GM15510 (cell line): ENCODE results near the gene POU2F1.

Experiments used
- POLR2A ChIP-seq: IDR thresholded peaks from 3 replicates; pipeline ENCODE4 v1.6.1; 2011; ENCODE audit warnings: borderline replicate concordance; ENCODE audit not compliant: insufficient read length; ENCODE audit errors: extremely low read depth

POU2F1 gene

GRCh38 chr1:167197236-167197635 lies 23.4 kb upstream of the POU2F1 start:
- no peak for TF ChIP-seq POLR2A

DNA sequence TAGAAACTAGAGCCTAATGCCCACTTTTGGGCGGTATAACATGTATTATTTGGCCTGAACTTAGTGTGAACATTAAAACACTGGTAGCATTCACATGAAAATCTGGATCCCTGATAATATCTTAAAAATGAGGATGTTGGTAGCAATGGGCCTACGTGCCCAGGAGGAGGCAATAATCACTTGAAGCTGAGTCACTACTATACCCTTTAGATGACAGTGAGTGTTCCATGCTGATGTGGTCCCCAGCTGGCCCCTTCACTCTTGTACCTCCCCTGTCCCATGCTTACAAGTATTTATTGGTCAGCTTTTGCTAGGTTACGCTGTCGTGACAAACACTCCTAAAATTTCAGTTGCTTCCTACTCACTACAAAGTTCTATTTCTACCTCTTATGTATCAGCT lies 23.0 kb upstream of the POU2F1 start:
- TF ChIP-seq POLR2A = no peak

- TF ChIP-seq POLR2A = no peak
These were observed 22.1 kb upstream of the POU2F1 start for GRCh38 chr1:167198518-167199133.

DNA sequence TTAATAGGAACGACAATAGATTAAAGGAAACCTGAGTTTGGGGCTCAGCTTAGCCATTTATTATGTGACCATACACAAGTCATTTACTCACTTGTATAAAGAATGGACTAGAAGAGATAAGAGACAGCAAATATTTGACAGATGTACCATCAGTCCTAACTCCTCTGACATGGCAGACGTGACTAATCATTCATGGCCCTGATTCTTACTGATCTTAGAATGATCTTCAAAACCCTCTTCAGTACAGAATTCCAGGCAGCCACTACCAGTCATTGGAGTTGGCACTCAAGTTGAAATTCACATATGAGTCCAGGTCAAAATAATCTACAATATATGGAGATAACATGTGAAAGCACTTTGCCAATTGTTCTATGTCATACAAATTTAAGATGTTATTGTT lies 21.0 kb upstream of the POU2F1 start:
- TF ChIP-seq POLR2A = no peak

DNA sequence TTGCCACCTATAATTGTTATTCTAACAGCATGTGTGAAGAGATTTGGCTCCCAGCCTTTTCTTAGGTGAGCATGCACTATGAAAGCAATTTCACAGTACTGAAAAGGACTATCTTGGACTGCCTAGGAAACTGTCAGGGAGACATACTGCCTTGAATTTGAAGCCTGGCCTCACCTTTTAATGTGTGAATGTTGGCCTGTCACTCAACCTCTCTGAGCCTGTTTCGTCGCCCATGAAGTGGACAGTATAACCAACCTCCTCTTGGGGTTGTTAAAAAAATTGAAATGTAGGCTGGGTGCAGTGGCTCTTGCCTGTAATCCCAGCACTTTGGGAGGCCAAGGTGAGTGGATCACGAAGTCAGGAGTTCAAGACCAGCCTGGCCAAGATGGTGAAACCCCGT lies 20.4 kb upstream of the POU2F1 start:
- no peak for TF ChIP-seq POLR2A

DNA sequence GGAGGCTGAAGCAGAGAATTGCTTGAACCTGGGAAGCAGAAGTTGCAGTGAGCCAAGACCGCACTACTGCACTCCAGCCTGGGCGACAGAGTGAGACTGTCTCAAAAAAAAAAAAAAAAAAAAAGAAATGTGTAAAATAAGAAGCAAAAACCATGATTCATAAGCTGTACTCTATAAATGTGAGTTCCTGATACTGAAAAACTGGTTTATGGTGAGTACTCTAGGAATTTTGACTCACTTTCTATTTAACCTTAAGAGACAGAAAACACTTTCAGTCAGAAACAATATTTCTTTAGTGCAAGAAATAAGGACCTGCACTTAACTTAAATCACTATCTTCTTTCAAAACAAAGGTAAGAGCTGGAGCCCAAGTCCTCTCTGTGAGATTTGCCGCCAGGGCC lies 19.9 kb upstream of the POU2F1 start:
- no peak for TF ChIP-seq POLR2A

- TF ChIP-seq POLR2A = no peak
These were observed 18.6 kb upstream of the POU2F1 start for GRCh38 chr1:167202049-167202448.

DNA sequence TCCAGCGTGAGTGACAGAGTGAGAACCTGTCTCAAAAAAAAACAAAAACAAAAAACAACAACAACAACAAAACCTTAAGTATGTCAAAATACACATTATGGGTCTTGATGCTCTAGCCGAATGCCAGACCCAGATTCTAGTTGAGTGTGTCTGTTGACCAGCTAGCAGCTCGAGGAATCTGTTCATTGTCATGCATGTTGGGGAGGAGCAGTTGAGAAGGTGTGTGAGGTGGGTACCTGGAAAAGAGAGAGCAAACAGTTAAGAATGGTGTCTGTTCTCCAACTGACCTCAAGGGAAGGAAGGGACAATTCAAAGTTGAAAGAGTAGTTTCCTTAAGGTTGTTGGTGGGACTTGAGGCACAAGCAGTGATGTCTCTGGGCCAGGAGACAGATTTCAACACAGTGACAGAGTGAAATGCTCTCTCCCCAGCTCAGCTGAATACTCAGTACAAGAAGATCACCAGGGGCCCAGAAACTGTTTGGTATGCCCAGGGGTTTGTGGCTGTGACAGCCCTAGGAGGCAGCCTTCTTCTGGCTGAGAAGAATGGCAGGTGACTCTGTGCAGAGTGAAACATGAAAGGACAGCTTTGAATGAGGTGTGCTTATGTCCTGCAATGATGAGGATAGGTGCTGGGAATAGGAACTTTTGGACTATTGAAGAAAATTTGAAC lies 14.4 kb upstream of the POU2F1 start:
- no peak for TF ChIP-seq POLR2A

GRCh38 chr1:167207940-167208623 lies 12.6 kb upstream of the POU2F1 start:
- TF ChIP-seq POLR2A = no peak

GRCh38 chr1:167208624-167208976 lies 12.1 kb upstream of the POU2F1 start:
- TF ChIP-seq POLR2A = no peak

- TF ChIP-seq POLR2A = no peak
These were observed 11.6 kb upstream of the POU2F1 start for GRCh38 chr1:167209044-167209443.

DNA sequence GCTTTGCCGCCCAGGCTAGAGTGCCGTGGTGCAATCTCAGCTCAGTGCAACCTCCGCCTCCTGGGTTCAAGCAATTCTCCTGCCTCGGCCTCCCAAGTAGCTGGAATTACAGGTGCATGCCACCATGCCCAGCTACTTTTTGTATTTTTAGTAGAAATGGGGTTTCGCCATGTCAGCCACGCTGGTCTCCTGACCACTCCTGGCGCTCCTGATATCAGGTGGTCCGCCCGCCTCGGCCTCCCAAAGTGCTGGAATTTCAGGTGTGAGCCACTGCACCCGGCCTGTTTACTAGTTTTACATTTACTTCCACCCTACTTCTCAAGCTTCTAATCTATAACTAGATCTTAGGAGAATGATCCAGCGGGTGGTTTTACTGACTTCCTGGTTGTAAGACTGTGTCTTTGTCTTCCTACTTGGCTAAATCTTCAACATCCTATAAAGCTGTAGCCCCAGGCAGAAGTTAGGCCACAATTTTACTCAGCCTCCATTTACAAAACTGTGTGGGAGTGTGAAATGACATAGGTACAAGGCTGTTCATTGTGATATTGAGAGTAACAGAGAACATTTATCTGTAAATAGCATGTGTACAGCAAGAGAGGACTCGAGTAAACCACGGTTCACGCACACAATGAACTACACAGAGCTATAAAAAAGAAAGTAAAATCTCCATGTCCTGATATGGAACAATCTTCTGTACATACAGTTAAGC lies 9.6 kb upstream of the POU2F1 start:
- TF ChIP-seq POLR2A = no peak

DNA sequence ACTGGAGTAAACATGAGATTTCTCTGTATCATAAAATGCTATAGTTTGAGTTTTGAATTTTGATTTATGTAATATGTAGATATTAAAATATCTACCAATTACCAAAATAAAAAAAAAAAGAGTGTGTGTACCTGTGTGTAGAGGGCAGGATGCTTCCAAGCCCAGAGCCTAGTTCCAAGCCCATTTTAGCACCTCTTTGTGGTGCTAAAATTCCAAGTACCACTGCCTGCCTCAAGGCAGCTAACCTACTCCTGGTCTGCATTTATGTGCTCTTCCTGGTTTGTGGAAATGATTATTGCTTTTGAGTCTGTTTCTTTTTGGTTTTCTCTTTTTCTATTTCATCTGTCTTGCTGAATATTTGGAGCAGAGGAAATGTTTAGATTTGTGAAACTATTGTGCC lies 8.7 kb upstream of the POU2F1 start:
- no peak for TF ChIP-seq POLR2A

DNA sequence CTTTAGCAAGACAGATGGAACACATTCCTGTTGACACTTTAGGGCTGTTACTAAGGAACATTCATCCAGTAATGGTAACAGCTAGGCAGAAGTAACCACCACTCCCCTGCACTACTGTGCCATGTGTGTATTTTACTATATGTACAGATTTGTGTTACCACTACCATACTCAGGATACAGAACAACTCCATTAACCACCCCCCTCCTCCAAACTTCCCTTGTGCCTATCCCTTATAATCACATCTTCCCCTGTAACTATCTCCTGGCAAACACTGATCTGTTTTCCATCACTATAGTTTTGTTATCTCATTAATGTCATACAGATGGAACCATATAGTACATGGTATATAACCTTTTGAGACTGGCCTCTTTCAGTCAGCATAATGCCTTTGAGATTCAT lies 3.9 kb upstream of the POU2F1 start:
- TF ChIP-seq POLR2A = no peak

GRCh38 chr1:167219194-167219593 lies 1.5 kb upstream of the POU2F1 start:
- no peak for TF ChIP-seq POLR2A

GRCh38 chr1:167219646-167220536 lies 795 bp upstream of the POU2F1 start:
- peak; percentile 35 for TF ChIP-seq POLR2A
